ENCODE results near the gene SPRY4.

- no peak for TF ChIP-seq POLR2A (IDR thresholded peaks at IDR 0.05)
- no peak for TF ChIP-seq POLR2AphosphoS5 (IDR thresholded peaks at IDR 0.05)
- no peak for TF ChIP-seq CTCF (IDR thresholded peaks at IDR 0.05)
- TF ChIP-seq EP300 (IDR thresholded peaks at IDR 0.05), result no peak
These were observed 9.5 kb downstream of the SPRY4 start for GRCh38 chr5:142315096-142315900.

Measured in upper lobe of left lung (tissue), 4 donors.